Panc1 (cell line): ENCODE results near the gene PTAR1. TPM values are rescaled to one million over a fixed set of nuclear protein-coding genes. Genes with fewer than 3 reads are reported as not detected.

Experiments
- ATAC-seq: fragments of 200-7000 bp; cut with Tn5 transposase; 2 replicates; pipeline ENCODE4 v1.9.1; 2020; ENCODE audit warnings: mild to moderate bottlenecking, moderate library complexity
- BruUV-seq: library from RNA; stranded (reverse); fragments of 400-500 nt; replicated peaks from 2 replicates; lab custom pipeline; 2021; lab: Mats Ljungman, UMichigan
- CTCF ChIA-PET: fragments of 300-600 bp; sonication (Branson Sonifier 250); formaldehyde crosslinking; loops from one replicate; lab custom pipeline; 2022; ENCODE audit warnings: antibody characterized with exemption; lab: Charles Lee
- POLR2A ChIA-PET: fragments of 300-600 bp; sonication (Branson Sonifier 250); formaldehyde crosslinking; loops from one replicate; lab custom pipeline; 2022; ENCODE audit warnings: antibody characterized with exemption; lab: Charles Lee
- DNase-seq: peaks from one replicate; pipeline ENCODE4 v3.0.0-alpha.2; 2010; ENCODE audit warnings: low read depth, low spot score
- H3K27ac ChIP-seq: 2 replicates; pipeline ENCODE4 v1.5.1; 2011; ENCODE audit warnings: mild to moderate bottlenecking, low read length, inconsistent platforms
- H3K27me3 ChIP-seq: fragments of 200-500 bp; sonication (Bioruptor generic); 2 replicates; pipeline ENCODE4 v1.6.0; 2014; ENCODE audit warnings: low read length, inconsistent platforms; ENCODE audit not compliant: control insufficient read depth, insufficient read depth
- H3K36me3 ChIP-seq: fragments of 200-500 bp; sonication (Bioruptor generic); 2 replicates; pipeline ENCODE4 v1.5.1; 2014; ENCODE audit warnings: inconsistent platforms, mild to moderate bottlenecking, low read length, moderate library complexity; ENCODE audit not compliant: control insufficient read depth, insufficient read depth
- H3K4me1 ChIP-seq: 2 replicates; pipeline ENCODE4 v1.5.1; 2011; ENCODE audit warnings: inconsistent platforms, mild to moderate bottlenecking, low read length, moderate library complexity; ENCODE audit not compliant: control insufficient read depth, insufficient read depth
- H3K4me3 ChIP-seq, 2 experiments: 2 replicates each; pipeline ENCODE4 v1.5.1; 2011 to 2012; ENCODE audit warnings: low read depth in 2 of 2, low read length in 2 of 2, mild to moderate bottlenecking in 2 of 2, inconsistent platforms in 1 of 2, moderate library complexity in 1 of 2
- H3K9me3 ChIP-seq: fragments of 200-500 bp; sonication (Bioruptor generic); 2 replicates; pipeline ENCODE4 v1.5.1; 2014; ENCODE audit warnings: low read depth, mild to moderate bottlenecking, inconsistent platforms, low read length, moderate library complexity; ENCODE audit not compliant: control insufficient read depth, insufficient read depth
- CTCF ChIP-seq: fragments of 450-650 bp; IDR thresholded peaks from 2 replicates; pipeline ENCODE4 v1.5.1; 2017; ENCODE audit warnings: mild to moderate bottlenecking
- POLR2AphosphoS5 ChIP-seq: IDR thresholded peaks from 2 replicates; pipeline ENCODE4 v1.6.1; 2012; ENCODE audit warnings: mild to moderate bottlenecking, low read depth, low read length, moderate library complexity
- REST ChIP-seq, 2 experiments: IDR thresholded peaks; 2 replicates each; pipeline ENCODE4 v1.6.1; 2011 to 2012; ENCODE audit warnings: low read depth in 2 of 2, control low read depth in 1 of 2, low read length in 1 of 2, mild to moderate bottlenecking in 1 of 2, moderate library complexity in 1 of 2; ENCODE audit not compliant: insufficient read depth in 1 of 2
- SIN3A ChIP-seq: IDR thresholded peaks from 2 replicates; pipeline ENCODE4 v1.6.1; 2012; ENCODE audit warnings: low read depth, mild to moderate bottlenecking, low read length, moderate library complexity, borderline replicate concordance; ENCODE audit not compliant: insufficient read depth
- TCF7L2 ChIP-seq: IDR thresholded peaks from 2 replicates; pipeline ENCODE4 v1.6.1; 2011; ENCODE audit warnings: mild to moderate bottlenecking, low read depth, low read length, inconsistent platforms
- in situ Hi-C: cut with HindIII; loops from 2 replicates; pipeline ENCODE4 v1.10.0; 2016; ENCODE audit warnings: low sequenced_read_pairs, low pct_unique_long_range_greater_than_20kb
- intact Hi-C: fragments of 100-400 bp; cut with micrococcal nuclease; formaldehyde crosslinking; loops from one replicate; pipeline ENCODE4 v1.10.0; 2022; ENCODE audit not compliant: unreplicated experiment
- total RNA-seq: library from RNA; stranded (reverse); gene quantifications from one replicate; pipeline ENCODE4 v1.2.1, GENCODE V29; 2021; ENCODE audit not compliant: unreplicated experiment

PTAR1 gene
- total RNA-seq, 1 experiment from 2014 or later: 26.0 TPM

GRCh38 chr9:69740872-69741505, 18.8 kb downstream of the PTAR1 start:
- H3K4me1 ChIP-seq: no peaks in the 10 kb centered on the region
- in situ Hi-C loops: no loop called here
- intact Hi-C loops: no loop called here
- H3K36me3 ChIP-seq: no peaks in the 10 kb centered on the region
- no peak for TF ChIP-seq SIN3A
- TF ChIP-seq TCF7L2: no peak
- no peak for TF ChIP-seq POLR2AphosphoS5
- TF ChIP-seq CTCF: no peak
- TF ChIP-seq REST (IDR thresholded peaks at IDR 0.05; ENCODE audit: insufficient read depth in 1 of 2, low read depth in 2 of 2, low read length in 1 of 2): no peak
- no peak for ATAC-seq
- H3K27me3 ChIP-seq: no peaks in the 10 kb centered on the region
- DNase-seq: no peak
- H3K27ac ChIP-seq: no peak overlapping the region
- POLR2A ChIA-PET: no interaction called here
- BruUV-seq: no TSS peak
- CTCF ChIA-PET: no interaction called here
- no peak overlapping the region for H3K4me3 ChIP-seq
- H3K9me3 ChIP-seq: no peaks in the 10 kb centered on the region

GRCh38 chr9:69731348-69731747, 28.5 kb downstream of the PTAR1 start:
- Histone ChIP-seq H3K4me1 (no peaks in the 10 kb centered on the region), H3K9me3 (no peaks in the 10 kb centered on the region), H3K36me3 (peaks cover 5% of the 10 kb centered on the region), H3K27me3 (no peaks in the 10 kb centered on the region), H3K27ac (no peak overlapping the region), H3K4me3 (no peak overlapping the region)
- BruUV-seq: no TSS peak
- in situ Hi-C loops: no loop called here
- CTCF ChIA-PET: no interaction called here
- intact Hi-C loops: no loop called here
- POLR2A ChIA-PET: no interaction called here
- TF ChIP-seq TCF7L2: no peak
- no peak for TF ChIP-seq SIN3A
- TF ChIP-seq POLR2AphosphoS5: no peak
- no peak for ATAC-seq
- DNase-seq: no peak

GRCh38 chr9:69719983-69720382, 39.8 kb downstream of the PTAR1 start:
- Histone ChIP-seq H3K4me3 (no peak overlapping the region), H3K9me3 (no peaks in the 10 kb centered on the region), H3K27ac (no peak overlapping the region), H3K36me3 (peaks cover 3% of the 10 kb centered on the region; the same call in 1 of the 2 replicates), H3K4me1 (no peaks in the 10 kb centered on the region), H3K27me3 (no peaks in the 10 kb centered on the region)
- DNase-seq (no peak), ATAC-seq (no peak)
- CTCF ChIA-PET: interaction anchor here (0.6 kb wide), 1 partner anchor 172 kb away, joined by 3 read pairs; no protein-coding TSS in a partner anchor
- BruUV-seq: no TSS peak
- TF ChIP-seq CTCF (no peak), TCF7L2 (no peak), SIN3A (no peak), POLR2AphosphoS5 (no peak), REST (IDR thresholded peaks at IDR 0.05; ENCODE audit: insufficient read depth in 1 of 2, low read depth in 2 of 2, low read length in 1 of 2) (no peak)
- intact Hi-C loops: no loop called here
- in situ Hi-C loops: no loop called here
- POLR2A ChIA-PET: no interaction called here
